ENCODE results near the gene CARMIL1. TPM values are rescaled to one million over a fixed set of nuclear protein-coding genes. Genes with fewer than 3 reads are reported as not detected.
A peak's percentile ranks its signal among the peaks of the same experiment; 100 is the strongest.

Gene CARMIL1
- total RNA-seq, 4 donors from 2014 or later: 6.2 to 17.2 (median 11.5) TPM

DNA sequence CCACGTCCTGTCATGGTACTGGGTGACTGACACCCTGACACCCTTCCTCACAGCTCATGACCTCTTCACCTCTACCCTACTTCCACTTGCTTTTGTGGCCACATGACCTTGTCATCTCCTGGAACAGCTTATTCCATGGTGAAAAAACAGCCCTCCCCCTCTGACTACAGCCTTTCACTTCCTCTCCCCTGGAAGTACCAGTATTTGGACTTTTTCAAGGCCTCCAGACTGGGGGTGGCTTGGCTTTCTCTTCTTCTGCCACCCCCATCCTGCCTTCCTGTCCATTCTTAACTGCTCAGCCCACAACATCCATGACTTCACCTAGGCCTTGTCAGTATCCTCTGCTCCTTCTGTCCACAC, 168.4 kb downstream of the CARMIL1 start:
- Histone ChIP-seq H3K9me3 (peaks cover 0 to 17% (median 0%) of the 10 kb centered on the region in 3 donors), H3K4me1 (peaks cover 0 to 4% (median 0%) of the 10 kb centered on the region in 3 donors), H3K4me3 (no peak overlapping the region), H3K27me3 (no peaks in the 10 kb centered on the region), H3K27ac (no peak overlapping the region), H3K36me3 (no peaks in the 10 kb centered on the region)
- 33 to 58% methylated on average over 1 of the region's 1 CpG for WGBS, 2 donors (ENCODE audit: low coverage in 1 of 2)
- no peak for TF ChIP-seq EP300 (IDR thresholded peaks at IDR 0.05)
- TF ChIP-seq, protein P1, sequence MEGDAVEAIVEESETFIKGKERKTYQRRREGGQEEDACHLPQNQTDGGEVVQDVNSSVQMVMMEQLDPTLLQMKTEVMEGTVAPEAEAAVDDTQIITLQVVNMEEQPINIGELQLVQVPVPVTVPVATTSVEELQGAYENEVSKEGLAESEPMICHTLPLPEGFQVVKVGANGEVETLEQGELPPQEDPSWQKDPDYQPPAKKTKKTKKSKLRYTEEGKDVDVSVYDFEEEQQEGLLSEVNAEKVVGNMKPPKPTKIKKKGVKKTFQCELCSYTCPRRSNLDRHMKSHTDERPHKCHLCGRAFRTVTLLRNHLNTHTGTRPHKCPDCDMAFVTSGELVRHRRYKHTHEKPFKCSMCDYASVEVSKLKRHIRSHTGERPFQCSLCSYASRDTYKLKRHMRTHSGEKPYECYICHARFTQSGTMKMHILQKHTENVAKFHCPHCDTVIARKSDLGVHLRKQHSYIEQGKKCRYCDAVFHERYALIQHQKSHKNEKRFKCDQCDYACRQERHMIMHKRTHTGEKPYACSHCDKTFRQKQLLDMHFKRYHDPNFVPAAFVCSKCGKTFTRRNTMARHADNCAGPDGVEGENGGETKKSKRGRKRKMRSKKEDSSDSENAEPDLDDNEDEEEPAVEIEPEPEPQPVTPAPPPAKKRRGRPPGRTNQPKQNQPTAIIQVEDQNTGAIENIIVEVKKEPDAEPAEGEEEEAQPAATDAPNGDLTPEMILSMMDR (IDR thresholded peaks at IDR 0.05): no peak
- TF ChIP-seq POLR2A (IDR thresholded peaks at IDR 0.05): no peak
- no peak for TF ChIP-seq POLR2AphosphoS5 (IDR thresholded peaks at IDR 0.05)
- ATAC-seq: no peak

- Histone ChIP-seq H3K36me3 (no peaks in the 10 kb centered on the region), H3K27ac (no peak overlapping the region), H3K4me1 (no peaks in the 10 kb centered on the region), H3K4me3 (no peak overlapping the region), H3K27me3 (no peaks in the 10 kb centered on the region), H3K9me3 (peaks cover 0 to 17% (median 0%) of the 10 kb centered on the region in 3 donors)
- WGBS, 2 donors (ENCODE audit: low coverage in 1 of 2): 75% methylated on average over 2 of the region's 2 CpGs; no CpG with 5 or more reads in 1 of the 2 donors
- no peak for ATAC-seq
- TF ChIP-seq POLR2A (IDR thresholded peaks at IDR 0.05) (no peak), EP300 (IDR thresholded peaks at IDR 0.05) (no peak), POLR2AphosphoS5 (IDR thresholded peaks at IDR 0.05) (no peak)
- TF ChIP-seq, protein P1 (IDR thresholded peaks at IDR 0.05): no peak
These were observed 169.9 kb downstream of the CARMIL1 start for GRCh38 chr6:25448965-25449538.

GRCh38 chr6:25449774-25450173, 170.6 kb downstream of the CARMIL1 start:
- WGBS, 2 donors (ENCODE audit: low coverage in 1 of 2): 61 to 62% methylated on average over 4 of the region's 4 CpGs
- H3K36me3 ChIP-seq: no peaks in the 10 kb centered on the region
- H3K4me3 ChIP-seq: no peak overlapping the region
- no peak overlapping the region for H3K27ac ChIP-seq
- TF ChIP-seq EP300 (IDR thresholded peaks at IDR 0.05): no peak
- TF ChIP-seq, protein P1 (IDR thresholded peaks at IDR 0.05): no peak
- TF ChIP-seq POLR2A (IDR thresholded peaks at IDR 0.05): no peak
- no peak for TF ChIP-seq POLR2AphosphoS5 (IDR thresholded peaks at IDR 0.05)
- H3K4me1 ChIP-seq: no peaks in the 10 kb centered on the region
- peaks cover 0 to 14% (median 0%) of the 10 kb centered on the region in 3 donors for H3K9me3 ChIP-seq
- ATAC-seq: no peak
- H3K27me3 ChIP-seq: no peaks in the 10 kb centered on the region

DNA sequence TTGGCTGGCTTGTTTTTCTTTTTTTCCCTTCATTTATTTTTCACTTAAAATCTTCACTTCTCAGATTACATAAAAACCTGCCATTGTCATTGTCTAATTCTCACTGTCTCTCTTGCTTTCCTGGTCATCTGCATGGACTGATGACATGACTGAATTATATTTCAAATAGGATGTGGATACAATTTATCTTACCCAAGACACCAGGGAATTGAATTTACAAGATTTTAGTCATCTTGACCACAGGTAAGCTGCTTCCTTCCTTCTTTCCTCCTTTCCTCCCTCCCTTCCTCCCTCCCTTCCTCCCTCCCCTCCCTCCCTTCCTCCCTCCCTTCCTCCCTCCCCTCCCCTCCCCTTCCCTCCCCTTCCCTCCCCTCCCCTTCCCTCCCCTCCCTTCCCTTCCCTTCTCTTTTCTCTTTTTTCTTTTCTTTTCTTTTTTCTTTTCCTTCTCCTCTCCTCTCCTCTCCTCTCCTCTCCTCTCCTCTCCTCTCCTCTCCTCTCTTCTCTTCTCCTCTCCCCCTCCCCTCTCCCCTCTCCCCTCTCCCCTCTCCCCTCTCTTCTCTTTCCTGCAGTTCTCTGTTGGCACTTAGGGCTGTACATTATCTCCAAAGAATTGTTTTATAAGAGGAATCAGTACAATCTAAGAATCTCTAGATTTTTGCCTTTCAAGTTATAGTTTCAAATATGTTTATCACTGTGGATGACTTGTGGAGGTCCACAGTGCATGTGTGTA, 171.5 kb downstream of the CARMIL1 start:
- TF ChIP-seq POLR2AphosphoS5 (IDR thresholded peaks at IDR 0.05) (no peak), POLR2A (IDR thresholded peaks at IDR 0.05) (no peak), EP300 (IDR thresholded peaks at IDR 0.05) (no peak)
- TF ChIP-seq, protein P1 (IDR thresholded peaks at IDR 0.05): no peak
- peaks cover 0 to 8% (median 0%) of the 10 kb centered on the region in 3 donors for H3K9me3 ChIP-seq
- H3K4me1 ChIP-seq: no peaks in the 10 kb centered on the region
- no peaks in the 10 kb centered on the region for H3K36me3 ChIP-seq
- peak overlapping the region in 1 of 2 donors; percentile 25 for H3K4me3 ChIP-seq
- no peak overlapping the region for H3K27ac ChIP-seq
- no peaks in the 10 kb centered on the region for H3K27me3 ChIP-seq
- ATAC-seq: no peak

GRCh38 chr6:25452031-25452430, 172.9 kb downstream of the CARMIL1 start:
- WGBS, 2 donors (ENCODE audit: low coverage in 1 of 2): 52 to 54% methylated on average over 3 of the region's 3 CpGs
- Histone ChIP-seq H3K36me3 (no peaks in the 10 kb centered on the region), H3K9me3 (no peaks in the 10 kb centered on the region), H3K4me3 (peak overlapping the region in 1 of 2 donors; percentile 25), H3K27me3 (no peaks in the 10 kb centered on the region), H3K4me1 (no peaks in the 10 kb centered on the region), H3K27ac (no peak overlapping the region)
- TF ChIP-seq POLR2AphosphoS5 (IDR thresholded peaks at IDR 0.05): no peak
- no peak for ATAC-seq
